Caco-2 (cell line): Measurements from ENCODE around the gene CXCL13. TPM values are rescaled to one million over a fixed set of nuclear protein-coding genes. Genes with fewer than 3 reads are reported as not detected.
"Not testable (repeated sequence)": the region's sequence is repeated elsewhere in the genome, so short reads cannot be mapped to it uniquely, and the experiment has no call there.

Source experiments
- BruUV-seq: library from RNA; stranded (reverse); fragments of 400-500 nt; replicated peaks from 2 replicates; lab custom pipeline; 2021; lab: Mats Ljungman, UMichigan
- CTCF ChIA-PET: fragments of 300-600 bp; sonication (Branson Sonifier 250); formaldehyde crosslinking; loops from one replicate; lab custom pipeline; 2022; ENCODE audit warnings: antibody characterized with exemption; lab: Charles Lee
- POLR2A ChIA-PET: fragments of 300-600 bp; sonication (Branson Sonifier 250); formaldehyde crosslinking; loops from one replicate; lab custom pipeline; 2022; ENCODE audit warnings: antibody characterized with exemption; lab: Charles Lee
- DNase-seq, 2 experiments: peaks; one replicate each; pipeline versions ENCODE4 v3.0.0 to v3.0.0-alpha.2; 2020 to 2022
- H3K27me3 ChIP-seq: replicated peaks from 2 replicates; pipeline ENCODE4 v1.6.0; 2011; ENCODE audit warnings: low read length; ENCODE audit not compliant: control insufficient read depth, insufficient read depth
- H3K36me3 ChIP-seq: 2 replicates; pipeline ENCODE4 v1.5.1; 2011; ENCODE audit warnings: low read length; ENCODE audit not compliant: control insufficient read depth, insufficient read depth
- H3K4me1 ChIP-seq: fragments of 250-450 bp; sonication (Bioruptor Pico); 2 replicates; pipeline ENCODE4 v1.5.1; 2020; ENCODE audit warnings: mild to moderate bottlenecking
- H3K4me3 ChIP-seq: 2 replicates; pipeline ENCODE4 v1.5.1; 2011; ENCODE audit warnings: low read depth, mild to moderate bottlenecking, control low read depth, low read length
- H3K9me3 ChIP-seq: fragments of 250-450 bp; sonication (Bioruptor Pico); 2 replicates; pipeline ENCODE4 v1.5.1; 2020; ENCODE audit warnings: mild to moderate bottlenecking, moderate library complexity
- H3K27ac Mint-ChIP-seq: one replicate; pipeline ENCODE4 v1.8.0; 2022; ENCODE audit warnings: mixed read lengths; ENCODE audit not compliant: unreplicated experiment
- H3K27me3 Mint-ChIP-seq: one replicate; pipeline ENCODE4 v1.8.0; 2022; ENCODE audit warnings: mixed read lengths; ENCODE audit not compliant: insufficient read depth, unreplicated experiment
- H3K36me3 Mint-ChIP-seq: one replicate; pipeline ENCODE4 v1.8.0; 2022; ENCODE audit warnings: mild to moderate bottlenecking, mixed read lengths; ENCODE audit not compliant: insufficient read depth, unreplicated experiment
- H3K4me1 Mint-ChIP-seq: one replicate; pipeline ENCODE4 v1.8.0; 2022; ENCODE audit warnings: low read depth, mixed read lengths; ENCODE audit not compliant: unreplicated experiment
- H3K4me3 Mint-ChIP-seq: one replicate; pipeline ENCODE4 v1.8.0; 2022; ENCODE audit warnings: mild to moderate bottlenecking, moderate library complexity, mixed read lengths; ENCODE audit not compliant: unreplicated experiment
- H3K9me3 Mint-ChIP-seq: one replicate; pipeline ENCODE4 v1.8.0; 2022; ENCODE audit warnings: mixed read lengths; ENCODE audit not compliant: unreplicated experiment
- intact Hi-C: fragments of 100-400 bp; cut with micrococcal nuclease; formaldehyde crosslinking; loops from one replicate; pipeline ENCODE4 v1.10.0; 2022; ENCODE audit not compliant: unreplicated experiment
- total RNA-seq: library from RNA; stranded (reverse); gene quantifications from 2 replicates; pipeline ENCODE4 v1.2.3, GENCODE V29; 2022
- TF ChIP-seq, protein P1 (sequence below), 2 experiments: fragments of 200-600 bp in 1 of 2; IDR thresholded peaks; 1 replicate in 1 of 2; 2 replicates in 1 of 2; pipeline versions ENCODE4 v1.5.1 to v1.8.0; 2011 to 2022; ENCODE audit warnings: antibody characterized with exemption in 1 of 2, control low read depth in 1 of 2, inconsistent platforms in 1 of 2, low read depth in 1 of 2, low read length in 1 of 2, mild to moderate bottlenecking in 1 of 2, moderate library complexity in 1 of 2; ENCODE audit not compliant: insufficient read depth in 1 of 2, severe bottlenecking in 1 of 2, unreplicated experiment in 1 of 2

The CXCL13 gene
- total RNA-seq, 1 experiment from 2014 or later, result not detected

DNA sequence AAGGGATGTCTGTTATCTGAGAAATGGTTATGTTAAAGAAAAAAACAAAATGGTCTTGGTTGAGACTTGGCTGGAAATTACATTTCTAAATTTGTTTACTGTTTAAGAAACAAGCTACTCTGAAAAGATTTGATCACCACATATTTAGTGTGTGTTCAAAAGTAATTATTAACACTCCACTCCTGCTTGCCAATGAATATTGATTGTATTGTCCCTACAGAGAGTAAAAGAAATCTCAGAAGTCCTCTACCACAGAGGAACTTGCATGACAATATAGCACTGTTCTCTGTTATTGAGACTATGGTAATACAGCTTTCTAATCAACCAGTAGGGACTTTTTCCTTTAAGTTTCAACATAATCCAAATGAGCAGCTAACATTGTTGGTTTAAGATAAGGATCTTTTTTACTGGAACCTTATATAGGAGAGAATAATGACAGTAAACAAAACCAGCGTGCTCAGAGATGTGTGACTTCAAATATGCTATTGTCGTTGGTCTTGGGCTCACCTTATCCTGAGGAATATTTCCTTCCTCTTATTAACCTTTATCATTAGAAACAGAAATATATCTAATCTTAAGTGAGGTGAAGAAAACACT is 47.6 kb downstream of the CXCL13 start:
- intact Hi-C loops, result no loop called here
- H3K4me3 ChIP-seq, result no peak overlapping the region
- Mint-ChIP-seq H3K36me3 (no peaks in the 10 kb centered on the region), H3K27me3 (peaks cover 6% of the 10 kb centered on the region), H3K27ac (no peak overlapping the region), H3K9me3 (no peaks in the 10 kb centered on the region), H3K4me3 (no peak overlapping the region), H3K4me1 (no peaks in the 10 kb centered on the region)
- no peak for DNase-seq
- TF ChIP-seq, protein P1, sequence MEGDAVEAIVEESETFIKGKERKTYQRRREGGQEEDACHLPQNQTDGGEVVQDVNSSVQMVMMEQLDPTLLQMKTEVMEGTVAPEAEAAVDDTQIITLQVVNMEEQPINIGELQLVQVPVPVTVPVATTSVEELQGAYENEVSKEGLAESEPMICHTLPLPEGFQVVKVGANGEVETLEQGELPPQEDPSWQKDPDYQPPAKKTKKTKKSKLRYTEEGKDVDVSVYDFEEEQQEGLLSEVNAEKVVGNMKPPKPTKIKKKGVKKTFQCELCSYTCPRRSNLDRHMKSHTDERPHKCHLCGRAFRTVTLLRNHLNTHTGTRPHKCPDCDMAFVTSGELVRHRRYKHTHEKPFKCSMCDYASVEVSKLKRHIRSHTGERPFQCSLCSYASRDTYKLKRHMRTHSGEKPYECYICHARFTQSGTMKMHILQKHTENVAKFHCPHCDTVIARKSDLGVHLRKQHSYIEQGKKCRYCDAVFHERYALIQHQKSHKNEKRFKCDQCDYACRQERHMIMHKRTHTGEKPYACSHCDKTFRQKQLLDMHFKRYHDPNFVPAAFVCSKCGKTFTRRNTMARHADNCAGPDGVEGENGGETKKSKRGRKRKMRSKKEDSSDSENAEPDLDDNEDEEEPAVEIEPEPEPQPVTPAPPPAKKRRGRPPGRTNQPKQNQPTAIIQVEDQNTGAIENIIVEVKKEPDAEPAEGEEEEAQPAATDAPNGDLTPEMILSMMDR (IDR thresholded peaks at IDR 0.05; ENCODE audit: insufficient read depth in 1 of 2, low read depth in 1 of 2, low read length in 1 of 2, severe bottlenecking in 1 of 2, unreplicated experiment in 1 of 2), result no peak
- no peaks in the 10 kb centered on the region for H3K27me3 ChIP-seq
- no peaks in the 10 kb centered on the region for H3K36me3 ChIP-seq
- no TSS peak for BruUV-seq
- H3K9me3 ChIP-seq, result no peaks in the 10 kb centered on the region; the same call in 1 of the 2 replicates
- ChIA-PET POLR2A (interaction anchor here (0.5 kb wide), 1 partner anchor 214 kb away, joined by 3 read pairs; no protein-coding TSS in a partner anchor), CTCF (no interaction called here)
- no peaks in the 10 kb centered on the region for H3K4me1 ChIP-seq

DNA sequence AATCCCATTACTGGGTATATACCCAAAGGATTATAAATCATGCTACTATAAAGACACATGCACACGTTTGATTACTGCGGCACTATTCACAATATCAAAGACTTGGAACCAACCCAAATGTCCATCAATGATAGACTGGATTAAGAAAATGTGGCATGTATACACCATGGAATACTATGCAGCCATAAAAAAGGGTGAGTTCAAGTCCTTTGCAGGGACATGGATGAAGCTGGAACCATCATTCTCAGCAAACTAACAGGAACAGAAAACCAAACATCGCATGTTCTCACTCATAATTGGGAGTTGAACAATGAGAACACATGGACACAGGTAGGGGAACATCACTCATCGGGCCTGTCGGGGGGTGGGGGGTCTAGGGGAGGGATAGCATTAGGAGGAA is 54.7 kb downstream of the CXCL13 start:
- H3K4me3 ChIP-seq, H3K9me3 ChIP-seq, H3K4me1 Mint-ChIP-seq, H3K36me3 ChIP-seq, H3K36me3 Mint-ChIP-seq, intact Hi-C loops, DNase-seq, H3K4me3 Mint-ChIP-seq, H3K27me3 ChIP-seq, BruUV-seq, POLR2A ChIA-PET, CTCF ChIA-PET, H3K4me1 ChIP-seq, H3K9me3 Mint-ChIP-seq, H3K27ac Mint-ChIP-seq: not testable (repeated sequence)
- peaks cover 11% of the 10 kb centered on the region for H3K27me3 Mint-ChIP-seq

Other genes starting within 250 kb of the CXCL13 start
- gene CNOT6L, start 213.5 kb downstream of the CXCL13 start, total RNA-seq, result 18.8 and 20.2 TPM in 2 replicates